Prostate gland (tissue), 2 donors: ENCODE measurements around the gene SKIDA1. TPM values are rescaled to one million over a fixed set of nuclear protein-coding genes. Genes with fewer than 3 reads are reported as not detected.

Source experiments
- DNase-seq: peaks from one replicate; pipeline ENCODE4 v3.0.0-alpha.2; 2019; ENCODE audit warnings: low spot score
- H3K27ac ChIP-seq, 2 donors: fragments of 200-600 bp; sonication (generic); 2 replicates each; pipeline ENCODE4 v1.5.1; 2017 to 2019
- H3K27me3 ChIP-seq: fragments of 200-600 bp; sonication (generic); replicated peaks from 2 replicates; pipeline ENCODE4 v1.5.1; 2019; ENCODE audit not compliant: insufficient read depth
- H3K36me3 ChIP-seq, 2 donors: fragments of 200-600 bp; sonication (generic); 1 replicate in 1 of 2; 2 replicates in 1 of 2; pipeline versions ENCODE4 v1.5.1 to v1.8.1; 2017 to 2019
- H3K4me1 ChIP-seq: fragments of 200-600 bp; sonication (generic); replicated peaks from 2 replicates; pipeline ENCODE4 v1.5.1; 2019
- H3K4me3 ChIP-seq, 2 donors: fragments of 200-600 bp; sonication (generic); 2 replicates each; pipeline ENCODE4 v1.5.1; 2017 to 2019
- H3K9me3 ChIP-seq: fragments of 200-600 bp; sonication (generic); 2 replicates; pipeline ENCODE4 v1.5.1; 2017
- CTCF ChIP-seq, 4 experiments: fragments of 200-600 bp in 2 of 4; fragments of 450-650 bp in 2 of 4; sonication (generic) in 2 of 4; IDR thresholded peaks; 1 replicate in 3 of 4; 2 replicates in 1 of 4; pipeline ENCODE4 v1.5.1; 2016 to 2019; ENCODE audit warnings: antibody characterized with exemption in 4 of 4, mild to moderate bottlenecking in 2 of 4, moderate library complexity in 2 of 4
- POLR2A ChIP-seq: fragments of 450-650 bp; IDR thresholded peaks from one replicate; pipeline ENCODE4 v1.6.1; 2016; ENCODE audit warnings: antibody characterized with exemption, mild to moderate bottlenecking
- POLR2AphosphoS5 ChIP-seq: sonication (generic); formaldehyde crosslinking; IDR thresholded peaks from one replicate; pipeline ENCODE4 v1.6.1; 2017; ENCODE audit warnings: antibody characterized with exemption
- WGBS: methylation state at CpG from one replicate; pipeline ENCODE4 v1.1.5; 2018; 5-methylcytosine and 5-hydroxymethylcytosine counted together
- intact Hi-C: fragments of 100-400 bp; cut with DNase I; formaldehyde crosslinking; loops from one replicate; pipeline ENCODE4 v1.14.2; 2022
- total RNA-seq, 2 donors: library from RNA; depleted of rRNA; stranded (reverse); fragments of >200 nt; gene quantifications; one replicate each; pipeline ENCODE4 v1.1.0, GENCODE V29; 2016

Gene SKIDA1
- total RNA-seq, 2 donors from 2014 or later, result 1.5 to 4.3 TPM

- Histone ChIP-seq H3K4me3 (peak overlapping the region in 1 of 2 donors; percentile 72), H3K4me1 (no peaks in the 10 kb centered on the region), H3K27me3 (no peaks in the 10 kb centered on the region), H3K9me3 (no peaks in the 10 kb centered on the region), H3K36me3 (no peaks in the 10 kb centered on the region), H3K27ac (peak overlapping the region; percentile 97 to 99)
- no peak for TF ChIP-seq CTCF (IDR thresholded peaks at IDR 0.05)
- no peak for TF ChIP-seq POLR2A
- TF ChIP-seq POLR2AphosphoS5, result no peak
- DNase-seq, result no peak
- intact Hi-C loops, result loop anchor here (5.0 to 10.0 kb wide), 2 partner anchors 724 to 796 kb away; partner anchors contain the start of gene BMI1
- 67% methylated on average over 8 of the region's 8 CpGs for WGBS
These were observed 3.0 kb upstream of the SKIDA1 start for GRCh38 chr10:21528236-21529031.

DNA sequence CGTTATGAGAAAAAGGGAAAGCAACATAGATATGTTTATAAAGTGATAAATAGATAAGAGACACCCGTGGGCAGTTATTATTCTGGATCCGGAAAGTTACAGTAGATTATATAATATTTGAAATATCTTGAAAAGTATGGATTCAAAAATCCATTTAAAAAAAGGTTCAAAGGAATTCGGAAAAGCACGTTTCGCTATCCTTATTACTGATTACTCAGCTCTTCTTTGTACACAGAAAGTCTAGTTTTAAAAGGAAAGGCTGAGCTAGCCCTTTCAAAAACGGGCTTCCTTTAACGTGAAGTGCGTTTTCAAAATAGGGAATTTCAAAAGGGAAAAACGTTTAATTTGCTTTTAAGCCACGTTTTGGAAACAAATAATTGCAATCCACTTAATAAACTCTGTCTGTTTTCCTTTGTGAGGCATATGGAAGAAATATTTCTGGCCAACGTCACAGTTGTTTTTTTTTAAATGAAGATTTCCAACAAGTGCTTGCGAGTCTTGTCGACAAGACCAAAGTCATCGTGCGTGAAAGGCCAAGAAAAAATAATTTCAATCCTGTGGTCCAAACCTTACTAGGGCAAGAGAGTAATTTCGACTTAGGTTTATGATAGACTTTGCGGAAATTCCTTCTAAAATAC, 2.2 kb upstream of the SKIDA1 start:
- Histone ChIP-seq H3K4me3 (peak overlapping the region; percentile 55 to 72), H3K36me3 (no peaks in the 10 kb centered on the region), H3K27ac (peak overlapping the region; percentile 97 to 99), H3K4me1 (no peaks in the 10 kb centered on the region), H3K9me3 (no peaks in the 10 kb centered on the region), H3K27me3 (no peaks in the 10 kb centered on the region)
- DNase-seq, result no peak
- WGBS, result 25% methylated on average over 18 of the region's 18 CpGs
- intact Hi-C loops, result loop anchor here (5.0 to 10.0 kb wide), 2 partner anchors 725 to 797 kb away; partner anchors contain the start of gene BMI1
- TF ChIP-seq POLR2AphosphoS5, result no peak
- no peak for TF ChIP-seq POLR2A
- no peak for TF ChIP-seq CTCF (IDR thresholded peaks at IDR 0.05)

DNA sequence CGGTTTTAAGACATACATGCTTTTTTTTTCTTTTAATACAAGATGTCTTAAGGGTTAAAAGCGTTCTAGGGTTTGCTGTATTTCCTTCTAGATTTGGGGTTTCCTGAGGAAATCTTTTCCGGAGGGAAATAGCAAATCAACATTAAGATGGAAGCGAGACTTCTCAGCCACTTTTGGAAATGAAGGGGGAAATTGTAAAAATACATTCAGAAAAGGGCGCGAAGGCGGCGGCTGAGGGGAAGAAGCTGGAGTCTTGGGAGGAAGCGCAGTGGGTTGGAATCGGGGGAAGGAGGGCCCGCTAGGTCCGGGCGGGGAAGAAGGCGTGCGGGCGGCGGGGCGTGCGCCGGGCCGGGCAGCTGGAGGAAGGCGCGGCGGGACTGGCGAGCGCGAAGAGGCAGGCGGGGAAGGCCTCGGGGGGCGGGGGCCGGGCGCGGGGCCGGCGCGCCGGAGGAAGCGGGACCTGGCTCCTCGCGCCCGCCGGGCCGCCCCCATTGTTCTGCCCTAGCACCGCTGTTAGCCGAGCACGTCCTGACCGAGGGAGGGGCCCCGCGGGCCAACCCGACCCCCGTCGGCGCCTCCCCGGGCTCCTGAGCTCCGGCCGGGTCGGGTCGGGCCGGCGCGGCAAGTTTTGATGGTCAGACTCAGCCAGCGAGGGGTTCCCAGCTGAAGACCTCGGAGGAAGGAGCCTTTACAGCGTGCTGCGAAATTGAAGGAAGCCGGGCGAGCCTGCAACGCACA, 1.5 kb upstream of the SKIDA1 start:
- no peaks in the 10 kb centered on the region for H3K9me3 ChIP-seq
- peak overlapping the region; percentile 55 to 72 for H3K4me3 ChIP-seq
- WGBS, result under 1% methylated on average over 56 of the region's 68 CpGs
- no peaks in the 10 kb centered on the region for H3K27me3 ChIP-seq
- DNase-seq, result peak; percentile 61
- H3K4me1 ChIP-seq, result no peaks in the 10 kb centered on the region
- H3K27ac ChIP-seq, result peak overlapping the region; percentile 97 to 99
- intact Hi-C loops, result loop anchor here (5.0 to 10.0 kb wide), 2 partner anchors 725 to 798 kb away; partner anchors contain the start of gene BMI1
- TF ChIP-seq CTCF (IDR thresholded peaks at IDR 0.05), result no peak
- no peak for TF ChIP-seq POLR2A
- no peak for TF ChIP-seq POLR2AphosphoS5
- no peaks in the 10 kb centered on the region for H3K36me3 ChIP-seq

GRCh38 chr10:21526188-21526859, 842 bp upstream of the SKIDA1 start:
- DNase-seq, result peak; percentile 75
- Histone ChIP-seq H3K9me3 (no peaks in the 10 kb centered on the region), H3K4me1 (no peaks in the 10 kb centered on the region), H3K27me3 (no peaks in the 10 kb centered on the region), H3K4me3 (peak overlapping the region; percentile 55 to 72), H3K36me3 (no peaks in the 10 kb centered on the region), H3K27ac (peak overlapping the region; percentile 97 to 99)
- under 1% methylated on average over 56 of the region's 56 CpGs for WGBS
- TF ChIP-seq POLR2A, result peak; percentile 28
- no peak for TF ChIP-seq POLR2AphosphoS5
- intact Hi-C loops, result loop anchor here (5.0 to 10.0 kb wide), 2 partner anchors 726 to 798 kb away; partner anchors contain the start of gene BMI1
